OCI-LY7 (cell line): ENCODE measurements around the gene WDR77. TPM values are rescaled to one million over a fixed set of nuclear protein-coding genes. Genes with fewer than 3 reads are reported as not detected.

Experiments
- BruUV-seq: library from RNA; stranded (reverse); fragments of 400-500 nt; replicated peaks from 2 replicates; lab custom pipeline; 2021; lab: Mats Ljungman, UMichigan
- CTCF ChIA-PET: fragments of 300-600 bp; sonication (Branson Sonifier 250); formaldehyde crosslinking; loops from one replicate; lab custom pipeline; 2022; ENCODE audit warnings: antibody characterized with exemption; ENCODE audit not compliant: unreplicated experiment; lab: Charles Lee
- POLR2A ChIA-PET: fragments of 300-600 bp; sonication (Branson Sonifier 250); formaldehyde crosslinking; loops from one replicate; lab custom pipeline; 2022; ENCODE audit warnings: antibody characterized with exemption; lab: Charles Lee
- DNase-seq: peaks from one replicate; pipeline ENCODE4 v3.0.0-alpha.2; 2015; ENCODE audit warnings: low spot score
- H2AFZ ChIP-seq: fragments of 200-600 bp; sonication (generic), shearing (Covaris generic); 2 replicates; pipeline ENCODE4 v1.6.1; 2014; ENCODE audit warnings: mild to moderate bottlenecking, antibody characterized with exemption, low read length, moderate library complexity
- H3K27ac ChIP-seq: fragments of 200-600 bp; sonication (generic); 2 replicates; pipeline ENCODE4 v1.5.1; 2014; ENCODE audit warnings: mixed run types, low read depth, mild to moderate bottlenecking, moderate library complexity, low read length, inconsistent platforms; ENCODE audit not compliant: poor library complexity, severe bottlenecking
- H3K36me3 ChIP-seq: fragments of 200-600 bp; sonication (generic); 2 replicates; pipeline ENCODE4 v1.6.1; 2014; ENCODE audit warnings: mild to moderate bottlenecking, antibody characterized with exemption, low read length, moderate library complexity, mixed read lengths; ENCODE audit not compliant: insufficient read depth
- H3K4me1 ChIP-seq: fragments of 200-600 bp; sonication (generic); 2 replicates; pipeline ENCODE4 v1.5.1; 2014; ENCODE audit warnings: mild to moderate bottlenecking, low read length; ENCODE audit not compliant: insufficient read depth, poor library complexity, severe bottlenecking
- H3K4me2 ChIP-seq: fragments of 200-600 bp; sonication (generic); 2 replicates; pipeline ENCODE4 v1.6.1; 2014; ENCODE audit warnings: mild to moderate bottlenecking, low read length
- H3K4me3 ChIP-seq: fragments of 200-600 bp; sonication (generic); 2 replicates; pipeline ENCODE4 v1.5.1; 2014; ENCODE audit warnings: mild to moderate bottlenecking, low read depth, low read length; ENCODE audit not compliant: poor library complexity, severe bottlenecking
- H3K79me2 ChIP-seq: fragments of 200-600 bp; sonication (generic); 2 replicates; pipeline ENCODE4 v1.6.1; 2016; ENCODE audit warnings: low read depth, mild to moderate bottlenecking, low read length, moderate library complexity, mixed read lengths; ENCODE audit not compliant: insufficient read depth
- H3K9me2 ChIP-seq: fragments of 200-600 bp; sonication (generic); 2 replicates; pipeline ENCODE4 v1.6.1; 2016; ENCODE audit warnings: mild to moderate bottlenecking, low read length, mixed read lengths; ENCODE audit not compliant: insufficient read depth
- H3K9me3 ChIP-seq: fragments of 200-600 bp; sonication (generic); 2 replicates; pipeline ENCODE4 v1.6.1; 2014; ENCODE audit warnings: mild to moderate bottlenecking, mixed run types, low read length, mixed read lengths
- H4K20me1 ChIP-seq: fragments of 200-600 bp; sonication (generic); 2 replicates; pipeline ENCODE4 v1.6.1; 2014; ENCODE audit warnings: mild to moderate bottlenecking, antibody characterized with exemption, low read length, moderate library complexity, mixed read lengths; ENCODE audit not compliant: insufficient read depth
- CTCF ChIP-seq: fragments of 200-600 bp; sonication (generic); conservative IDR thresholded peaks from 2 replicates; pipeline ENCODE4 v1.5.1; 2014; ENCODE audit warnings: mild to moderate bottlenecking, antibody characterized with exemption, low read length, moderate library complexity, mixed read lengths
- EZH2phosphoT487 ChIP-seq: fragments of 200-600 bp; sonication (generic); IDR thresholded peaks from 2 replicates; pipeline ENCODE4 v1.6.1; 2018; ENCODE audit warnings: low read depth, borderline replicate concordance, mild to moderate bottlenecking, mixed run types, antibody characterized with exemption, low read length, moderate library complexity, mixed read lengths
- intact Hi-C: fragments of 100-400 bp; cut with micrococcal nuclease; formaldehyde crosslinking; loops from one replicate; pipeline ENCODE4 v1.10.0; 2022; ENCODE audit not compliant: unreplicated experiment
- total RNA-seq, 2 experiments: library from RNA; depleted of rRNA in 1 of 2; stranded (reverse); fragments of >200 nt in 1 of 2; shearing (Covaris generic) in 1 of 2; gene quantifications; 2 replicates each; pipeline ENCODE4 v1.2.3, GENCODE V29; 2014 to 2022

WDR77 gene
- total RNA-seq, 2 experiments from 2014 or later, result 66.4 to 97.3 TPM

DNA sequence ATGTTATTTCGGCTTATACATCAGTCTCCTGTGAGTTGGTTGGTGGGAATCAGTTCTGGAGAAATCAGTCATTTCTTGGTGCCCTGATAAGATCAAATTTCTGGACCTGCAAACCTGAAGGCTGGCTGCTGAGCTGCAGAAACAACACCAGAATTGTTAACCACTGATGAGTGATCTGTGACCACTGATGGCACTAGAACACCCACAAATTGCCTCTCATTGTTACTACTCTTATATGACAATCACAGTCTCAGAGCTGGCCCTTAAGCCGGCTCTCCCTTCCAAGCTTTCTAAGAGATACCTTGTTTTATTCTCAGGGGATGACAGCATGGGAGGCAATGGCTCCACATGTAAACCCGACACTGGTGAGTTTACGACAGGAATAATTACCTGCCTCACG is 26.6 kb upstream of the WDR77 start:
- Histone ChIP-seq H3K9me2 (no peaks in the 10 kb centered on the region), H3K4me3 (no peak overlapping the region), H4K20me1 (no peaks in the 10 kb centered on the region), H3K79me2 (no peaks in the 10 kb centered on the region), H3K4me1 (peaks cover 38% of the 10 kb centered on the region), H3K4me2 (no peak overlapping the region), H2AFZ (no peak overlapping the region), H3K27ac (no peak overlapping the region), H3K9me3 (no peaks in the 10 kb centered on the region), H3K36me3 (no peaks in the 10 kb centered on the region)
- intact Hi-C loops, result loop anchor here (2.0 kb wide), 1 partner anchor 31 kb away; no protein-coding TSS in a partner anchor
- DNase-seq, result no peak
- TF ChIP-seq EZH2phosphoT487 (no peak), CTCF (no peak)
- POLR2A ChIA-PET, result interaction anchor here (0.6 to 1.6 kb wide), 2 partner anchors 10 to 553 kb away, joined by 3 to 6 read pairs; no protein-coding TSS in a partner anchor
- CTCF ChIA-PET, result no interaction called here
- BruUV-seq, result no TSS peak

- H2AFZ ChIP-seq, result no peak overlapping the region
- H3K4me2 ChIP-seq, result no peak overlapping the region
- TF ChIP-seq CTCF (no peak), EZH2phosphoT487 (no peak)
- peaks cover 2% of the 10 kb centered on the region; the same call in 1 of the 2 replicates for H3K9me3 ChIP-seq
- H3K79me2 ChIP-seq, result no peaks in the 10 kb centered on the region
- H3K36me3 ChIP-seq, result peaks cover 9% of the 10 kb centered on the region
- ChIA-PET POLR2A (interaction anchor here (0.7 kb wide), 2 partner anchors 11 to 129 kb away, joined by 3 to 6 read pairs; no protein-coding TSS in a partner anchor), CTCF (no interaction called here)
- intact Hi-C loops, result no loop called here
- no peaks in the 10 kb centered on the region for H3K9me2 ChIP-seq
- no peak overlapping the region for H3K27ac ChIP-seq
- BruUV-seq, result no TSS peak
- no peak for DNase-seq
- H4K20me1 ChIP-seq, result no peaks in the 10 kb centered on the region
- peaks cover 45% of the 10 kb centered on the region for H3K4me1 ChIP-seq
- no peak overlapping the region for H3K4me3 ChIP-seq
Measured at GRCh38 chr1:111474521-111474920, 25.5 kb upstream of the WDR77 start.

GRCh38 chr1:111474106-111474505 is 25.1 kb upstream of the WDR77 start:
- Histone ChIP-seq H4K20me1 (no peaks in the 10 kb centered on the region), H3K79me2 (no peaks in the 10 kb centered on the region), H3K4me1 (peaks cover 46% of the 10 kb centered on the region), H3K36me3 (peaks cover 13% of the 10 kb centered on the region), H3K9me2 (no peaks in the 10 kb centered on the region), H3K4me2 (no peak overlapping the region), H2AFZ (no peak overlapping the region), H3K4me3 (no peak overlapping the region), H3K27ac (no peak overlapping the region), H3K9me3 (peaks cover 4% of the 10 kb centered on the region; the same call in 1 of the 2 replicates)
- POLR2A ChIA-PET, result no interaction called here
- no TSS peak for BruUV-seq
- no peak for DNase-seq
- no peak for TF ChIP-seq EZH2phosphoT487
- TF ChIP-seq CTCF, result no peak
- intact Hi-C loops, result no loop called here
- CTCF ChIA-PET, result no interaction called here
